ENCODE measurements around the gene SCAF4.
A peak's percentile ranks its signal among the peaks of the same experiment; 100 is the strongest.
"Not testable (repeated sequence)": the region's sequence is repeated elsewhere in the genome, so short reads cannot be mapped to it uniquely, and the experiment has no call there.

Gene SCAF4

GRCh38 chr21:31668651-31669491 lies 63.0 kb downstream of the SCAF4 start:
- no peak for DNase-seq (ENCODE audit: low spot score)

- no peak for DNase-seq (ENCODE audit: low spot score)
These were observed 64.3 kb downstream of the SCAF4 start for GRCh38 chr21:31667639-31668038.

- no peak for DNase-seq (ENCODE audit: low spot score)
These were observed 64.8 kb downstream of the SCAF4 start for GRCh38 chr21:31667132-31667531.

DNA sequence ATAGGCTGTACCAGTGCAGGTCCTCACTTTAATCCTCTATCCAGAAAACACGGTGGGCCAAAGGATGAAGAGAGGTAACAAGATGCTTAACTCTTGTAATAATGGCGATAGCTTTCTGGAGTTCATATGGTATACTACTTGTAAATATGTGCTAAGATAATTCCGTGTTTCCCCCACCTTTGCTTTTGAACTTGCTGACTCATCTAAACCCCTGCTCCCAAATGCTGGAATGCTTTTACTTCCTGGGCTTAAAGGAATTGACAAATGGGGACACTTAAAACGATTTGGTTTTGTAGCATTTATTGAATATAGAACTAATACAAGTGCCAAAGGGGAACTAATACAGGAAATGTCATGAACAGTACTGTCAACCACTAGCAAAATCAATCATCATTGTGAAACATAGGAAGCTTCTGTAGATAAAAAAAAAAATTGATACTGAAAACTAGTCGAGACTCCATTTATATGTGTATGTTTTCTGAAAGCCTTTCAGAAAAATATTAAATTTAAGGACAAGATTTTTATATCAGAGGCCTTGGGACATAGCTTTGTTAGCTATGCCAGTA lies 65.4 kb downstream of the SCAF4 start:
- no peak for DNase-seq (ENCODE audit: low spot score)

- not testable (repeated sequence) for DNase-seq (ENCODE audit: low spot score)
These were observed 66.0 kb downstream of the SCAF4 start for GRCh38 chr21:31665869-31666268.

GRCh38 chr21:31665397-31665796 lies 66.5 kb downstream of the SCAF4 start:
- DNase-seq (ENCODE audit: low spot score) = no peak

- no peak for DNase-seq (ENCODE audit: low spot score)
These were observed 68.2 kb downstream of the SCAF4 start for GRCh38 chr21:31663584-31664249.

- no peak for DNase-seq (ENCODE audit: low spot score)
These were observed 71.3 kb downstream of the SCAF4 start for GRCh38 chr21:31660591-31660990.

GRCh38 chr21:31660259-31660565 lies 71.7 kb downstream of the SCAF4 start:
- no peak for DNase-seq (ENCODE audit: low spot score)

- DNase-seq (ENCODE audit: low spot score) = peak; percentile 97
These were observed 72.2 kb downstream of the SCAF4 start, which contains the start of gene SOD1 for GRCh38 chr21:31659536-31660258. Gene SOD1, plus strand, starts transcription at chr21:31659693. Its CDS starts 77 bp downstream, at chr21:31659770.

DNA sequence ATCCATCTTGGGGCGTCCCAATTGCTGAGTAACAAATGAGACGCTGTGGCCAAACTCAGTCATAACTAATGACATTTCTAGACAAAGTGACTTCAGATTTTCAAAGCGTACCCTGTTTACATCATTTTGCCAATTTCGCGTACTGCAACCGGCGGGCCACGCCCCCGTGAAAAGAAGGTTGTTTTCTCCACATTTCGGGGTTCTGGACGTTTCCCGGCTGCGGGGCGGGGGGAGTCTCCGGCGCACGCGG lies 72.7 kb downstream of the SCAF4 start:
- no peak for DNase-seq (ENCODE audit: low spot score)

- peak; percentile 49 for DNase-seq (ENCODE audit: low spot score)
These were observed 73.9 kb downstream of the SCAF4 start for GRCh38 chr21:31658053-31658452.

GRCh38 chr21:31656199-31657095 lies 75.5 kb downstream of the SCAF4 start:
- DNase-seq (ENCODE audit: low spot score) = no peak

DNA sequence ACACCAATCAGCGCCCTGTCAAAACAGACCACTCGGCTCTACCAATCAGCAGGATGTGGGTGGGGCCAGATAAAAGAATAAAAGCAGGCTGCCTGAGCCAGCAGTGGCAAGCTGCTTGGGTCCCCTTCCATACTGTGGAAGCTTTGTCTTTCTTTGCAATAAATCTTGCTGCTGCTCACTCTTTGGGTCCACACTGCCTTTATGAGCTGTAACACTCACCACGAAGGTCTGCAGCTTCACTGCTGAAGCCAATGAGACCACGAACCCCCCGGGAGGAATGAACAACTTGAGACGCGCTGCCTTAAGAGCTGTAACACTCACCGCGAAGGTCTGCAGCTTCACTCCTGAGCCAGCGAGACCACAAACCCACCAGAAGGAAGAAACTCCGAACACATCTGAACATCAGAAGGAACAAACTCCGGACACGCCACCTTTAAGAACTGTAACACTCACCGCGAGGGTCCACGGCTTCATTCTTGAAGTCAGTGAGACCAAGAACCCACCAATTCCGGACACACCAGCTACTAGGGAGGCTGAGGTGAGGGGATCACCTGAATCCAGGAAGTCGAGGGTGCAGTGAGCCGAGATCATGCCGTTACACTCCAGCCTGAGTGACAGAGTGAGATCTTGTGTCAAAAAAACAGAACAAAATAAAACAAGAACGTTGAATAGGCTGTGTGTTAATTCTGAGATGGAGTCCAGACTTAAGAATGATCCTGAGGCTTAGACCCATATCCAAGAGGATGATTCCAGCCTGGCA lies 76.9 kb downstream of the SCAF4 start:
- DNase-seq (ENCODE audit: low spot score) = not testable (repeated sequence)

DNA sequence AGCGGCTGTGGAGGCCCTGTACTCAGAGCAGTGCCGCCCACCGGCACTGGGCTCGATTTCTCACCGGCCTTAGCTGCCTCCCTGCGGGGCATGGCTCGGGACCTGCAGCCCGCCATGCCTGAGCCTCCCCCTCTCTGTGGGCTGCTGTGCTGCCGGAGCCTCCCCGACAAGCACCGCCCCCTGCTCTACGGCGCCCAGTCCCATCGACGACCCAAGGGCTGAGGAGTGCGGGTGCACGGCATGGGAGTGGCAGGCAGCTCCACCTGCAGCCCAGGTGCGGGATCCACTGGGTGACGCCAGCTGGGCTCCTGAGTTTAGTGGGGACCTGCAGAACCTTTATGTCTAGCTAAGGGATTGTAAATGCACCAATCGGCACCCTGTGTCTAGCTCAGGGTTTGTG lies 77.6 kb downstream of the SCAF4 start:
- no peak for DNase-seq (ENCODE audit: low spot score)

DNA sequence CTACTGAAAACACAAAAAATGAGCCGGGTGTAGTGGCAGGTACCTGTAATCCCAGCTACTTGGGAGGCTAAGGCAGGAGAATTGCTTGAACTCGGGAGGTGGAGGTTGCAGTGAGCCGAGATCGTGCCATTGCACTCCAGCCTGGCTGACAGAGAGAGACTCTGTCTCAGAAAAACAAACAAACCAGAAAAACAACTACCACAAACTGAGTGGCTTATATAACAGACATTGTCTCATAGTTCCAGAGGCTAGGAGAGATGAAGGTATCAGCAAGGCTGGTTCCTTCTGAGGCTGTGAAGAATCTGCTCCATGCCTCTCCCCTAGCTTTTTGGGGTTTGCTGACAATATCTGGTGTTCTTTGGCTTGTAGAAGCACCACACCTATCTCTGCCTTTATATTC lies 80.4 kb downstream of the SCAF4 start:
- not testable (repeated sequence) for DNase-seq (ENCODE audit: low spot score)

DNA sequence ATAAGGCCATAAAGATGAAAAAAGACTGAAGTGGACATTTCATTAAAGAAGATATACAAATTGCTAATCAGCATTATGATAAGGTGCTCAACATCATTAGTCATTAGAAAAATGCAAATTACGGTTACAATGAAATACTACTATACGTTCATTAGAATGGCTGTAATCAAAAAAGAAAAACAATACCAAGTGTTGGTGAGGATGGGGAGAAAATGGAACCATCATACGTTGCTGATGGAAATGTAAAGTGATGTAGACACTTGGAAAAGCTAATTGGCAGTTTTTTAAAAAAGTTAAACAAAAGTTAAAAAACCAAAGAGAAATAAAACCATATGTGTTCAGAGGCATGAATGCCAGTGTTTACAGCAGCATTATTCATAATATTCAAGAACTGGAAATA lies 81.0 kb downstream of the SCAF4 start:
- no peak for DNase-seq (ENCODE audit: low spot score)

- no peak for DNase-seq (ENCODE audit: low spot score)
These were observed 84.3 kb downstream of the SCAF4 start for GRCh38 chr21:31647650-31648049.

GRCh38 chr21:31644643-31645042 lies 87.3 kb downstream of the SCAF4 start:
- DNase-seq (ENCODE audit: low spot score) = no peak

DNA sequence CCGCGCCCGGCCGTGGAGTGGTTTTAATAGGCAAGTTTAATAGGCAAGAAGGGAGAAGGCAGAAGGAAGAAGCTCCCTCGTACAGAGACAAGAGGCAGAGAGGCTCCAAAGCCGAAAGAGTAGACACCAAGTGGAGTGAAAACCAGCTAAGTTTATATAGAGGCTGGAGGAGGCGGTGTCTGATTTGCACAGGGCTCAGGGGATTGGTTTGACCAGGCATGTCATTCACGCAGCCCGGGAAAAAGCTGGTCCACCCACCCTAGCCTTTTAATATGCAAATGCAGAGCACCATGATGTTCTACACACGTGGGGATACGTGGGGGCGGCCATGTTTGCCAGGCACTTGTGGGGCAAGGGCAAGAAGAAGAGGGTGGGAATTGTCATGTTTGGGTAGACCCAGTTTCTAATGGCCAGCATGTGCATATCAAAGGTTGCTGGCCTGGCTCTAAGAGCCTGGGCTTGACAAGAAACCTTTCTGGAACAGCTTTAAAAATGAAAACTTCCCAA lies 90.4 kb downstream of the SCAF4 start:
- no peak for DNase-seq (ENCODE audit: low spot score)

- DNase-seq (ENCODE audit: low spot score) = no peak
These were observed 95.0 kb downstream of the SCAF4 start for GRCh38 chr21:31636874-31637273.

Data from hematopoietic multipotent progenitor cell treated with erythropoietin and hydrocortisone succinate and interleukin-3 and kit ligand, for 17 days (in vitro differentiated cells).